Left lung (tissue), 10 donors: Measurements from ENCODE around the gene FBXL3. TPM values are rescaled to one million over a fixed set of nuclear protein-coding genes. Genes with fewer than 3 reads are reported as not detected.

ENCODE experiments used
- ATAC-seq: fragments of 200-7000 bp; cut with Tn5 transposase; one replicate; pipeline ENCODE4 v1.9.1; 2020; ENCODE audit warnings: moderate library complexity
- DNase-seq, 4 donors: peaks; one replicate each; pipeline ENCODE4 v3.0.0-alpha.2; 2013 to 2020
- H3K27ac ChIP-seq, 2 donors: fragments of 200-600 bp; sonication (generic) in 1 of 2; one replicate each; pipeline versions ENCODE4 v1.5.0 to v1.8.0; 2020 to 2021
- H3K27me3 ChIP-seq, 2 donors: fragments of 200-600 bp; sonication (generic) in 1 of 2; one replicate each; pipeline versions ENCODE4 v1.5.0 to v1.8.0; 2020 to 2021
- H3K36me3 ChIP-seq, 2 donors: fragments of 200-600 bp; sonication (generic) in 1 of 2; one replicate each; pipeline versions ENCODE4 v1.5.0 to v1.8.0; 2020 to 2021
- H3K4me1 ChIP-seq, 2 donors: fragments of 200-600 bp; one replicate each; pipeline ENCODE4 v1.8.0; 2021
- H3K4me3 ChIP-seq, 2 donors: fragments of 200-600 bp; sonication (generic) in 1 of 2; one replicate each; pipeline versions ENCODE4 v1.5.0 to v1.8.0; 2020 to 2021; ENCODE audit warnings: mild to moderate bottlenecking in 1 of 2
- H3K9me3 ChIP-seq, 2 donors: fragments of 200-600 bp; sonication (generic) in 1 of 2; one replicate each; pipeline versions ENCODE4 v1.5.0 to v1.8.0; 2020 to 2021
- CTCF ChIP-seq, 2 donors: fragments of 200-600 bp; sonication (generic) in 1 of 2; IDR thresholded peaks; one replicate each; pipeline versions ENCODE4 v1.5.0 to v1.8.0; 2021; ENCODE audit warnings: antibody characterized with exemption in 2 of 2
- intact Hi-C, 2 donors: fragments of 100-400 bp; cut with DNase I; formaldehyde crosslinking; loops; one replicate each; pipeline versions ENCODE4 v1.11.2 to v1.14.2; 2022
- polyA plus RNA-seq, 6 donors: library from polyadenylated mRNA; unstranded; fragments of 120-200 nt; gene quantifications; one replicate each; pipeline ENCODE4 v1.2.1, GENCODE V29; 2013; ENCODE audit not compliant: insufficient read length in 6 of 6
- total RNA-seq, 2 donors: library from RNA; stranded (reverse); fragmentation: NEBNext Ultra II Directional; extraction: Animal tissue kit (Norgen Biotek cat#: 25700); gene quantifications; one replicate each; pipeline ENCODE4 v1.2.1, GENCODE V29; 2021
- donor health status: DM: no; HTN: yes; CAD: no.
- donor health status: DM: no; HTN: no; CAD: no.

The FBXL3 gene
- total and polyA plus RNA-seq, 8 donors = 38.8 to 69.2 (median 61.0) TPM

GRCh38 chr13:77038907-77039480 is 12.0 kb upstream of the FBXL3 start:
- DNase-seq (no peak), ATAC-seq (no peak)
- no peak overlapping the region for H3K27ac ChIP-seq
- H3K4me3 ChIP-seq = no peak overlapping the region
- intact Hi-C loops = no loop called here
- no peaks in the 10 kb centered on the region for H3K9me3 ChIP-seq
- TF ChIP-seq CTCF (IDR thresholded peaks at IDR 0.05) = no peak
- H3K27me3 ChIP-seq = no peaks in the 10 kb centered on the region
- no peaks in the 10 kb centered on the region for H3K4me1 ChIP-seq
- H3K36me3 ChIP-seq = peaks cover 0 to 10% of the 10 kb centered on the region in 2 donors

GRCh38 chr13:77036279-77036678 is 9.3 kb upstream of the FBXL3 start:
- no peak for TF ChIP-seq CTCF (IDR thresholded peaks at IDR 0.05)
- no peak for ATAC-seq
- intact Hi-C loops = no loop called here

GRCh38 chr13:77034881-77035280 is 7.9 kb upstream of the FBXL3 start:
- intact Hi-C loops = no loop called here
- H3K36me3 ChIP-seq = no peaks in the 10 kb centered on the region
- no peaks in the 10 kb centered on the region for H3K4me1 ChIP-seq
- H3K27ac ChIP-seq = no peak overlapping the region
- no peaks in the 10 kb centered on the region for H3K9me3 ChIP-seq
- no peaks in the 10 kb centered on the region for H3K27me3 ChIP-seq
- DNase-seq = no peak
- H3K4me3 ChIP-seq = no peak overlapping the region
- no peak for ATAC-seq
- no peak for TF ChIP-seq CTCF (IDR thresholded peaks at IDR 0.05)

More at GRCh38 chr13:77036279-77036678, 9.3 kb upstream of the FBXL3 start:
- DNase-seq = no peak
- H3K36me3 ChIP-seq = no peaks in the 10 kb centered on the region
- H3K4me1 ChIP-seq = no peaks in the 10 kb centered on the region
- no peaks in the 10 kb centered on the region for H3K27me3 ChIP-seq
- no peaks in the 10 kb centered on the region for H3K9me3 ChIP-seq
- no peak overlapping the region for H3K27ac ChIP-seq
- no peak overlapping the region for H3K4me3 ChIP-seq

GRCh38 chr13:77033717-77034302 is 6.9 kb upstream of the FBXL3 start:
- H3K36me3 ChIP-seq = no peaks in the 10 kb centered on the region
- TF ChIP-seq CTCF (IDR thresholded peaks at IDR 0.05) = no peak
- DNase-seq (no peak), ATAC-seq (no peak)
- intact Hi-C loops = no loop called here
- H3K4me1 ChIP-seq = no peaks in the 10 kb centered on the region
- H3K27me3 ChIP-seq = no peaks in the 10 kb centered on the region
- no peak overlapping the region for H3K4me3 ChIP-seq
- no peak overlapping the region for H3K27ac ChIP-seq
- H3K9me3 ChIP-seq = no peaks in the 10 kb centered on the region

GRCh38 chr13:77031656-77032243 is 4.8 kb upstream of the FBXL3 start:
- Histone ChIP-seq H3K9me3 (no peaks in the 10 kb centered on the region), H3K4me3 (no peak overlapping the region), H3K4me1 (peaks cover 0 to 14% of the 10 kb centered on the region in 2 donors), H3K27ac (no peak overlapping the region), H3K36me3 (no peaks in the 10 kb centered on the region), H3K27me3 (no peaks in the 10 kb centered on the region)
- ATAC-seq = no peak
- no peak for DNase-seq
- TF ChIP-seq CTCF (IDR thresholded peaks at IDR 0.05) = no peak
- intact Hi-C loops = no loop called here
